MM.1S (cell line): ENCODE measurements around the gene WHAMM.
"Not testable (repeated sequence)": the region's sequence is repeated elsewhere in the genome, so short reads cannot be mapped to it uniquely, and the experiment has no call there.

Source experiments
- DNase-seq: peaks from one replicate; pipeline ENCODE4 v3.0.0-alpha.2; 2015
- H2AFZ ChIP-seq: fragments of 300-600 bp; sonication (generic); 2 replicates; pipeline ENCODE4 v1.6.0; 2016; ENCODE audit warnings: antibody characterized with exemption, low read length
- H3F3A ChIP-seq: fragments of 300-600 bp; sonication (generic); 2 replicates; pipeline ENCODE4 v1.6.1; 2016; ENCODE audit warnings: mild to moderate bottlenecking, antibody characterized with exemption, low read length, moderate library complexity, mixed read lengths; ENCODE audit not compliant: insufficient read depth
- H3K27ac ChIP-seq: fragments of 300-600 bp; sonication (generic); 2 replicates; pipeline ENCODE4 v1.5.1; 2016; ENCODE audit warnings: mild to moderate bottlenecking, low read length
- H3K27me3 ChIP-seq: fragments of 300-600 bp; sonication (generic); replicated peaks from 2 replicates; pipeline ENCODE4 v1.6.0; 2016; ENCODE audit warnings: low read length; ENCODE audit not compliant: insufficient read depth
- H3K36me3 ChIP-seq: fragments of 300-600 bp; sonication (generic); replicated peaks from 2 replicates; pipeline ENCODE4 v1.6.1; 2016; ENCODE audit warnings: mild to moderate bottlenecking, low read length, mixed read lengths; ENCODE audit not compliant: insufficient read depth
- H3K4me1 ChIP-seq: fragments of 300-600 bp; sonication (generic); 2 replicates; pipeline ENCODE4 v1.6.1; 2016; ENCODE audit warnings: low read length, mixed read lengths
- H3K4me2 ChIP-seq: fragments of 300-600 bp; sonication (generic); 2 replicates; pipeline ENCODE4 v1.6.0; 2016; ENCODE audit warnings: low read depth, low read length
- H3K4me3 ChIP-seq: fragments of 300-600 bp; sonication (generic); 2 replicates; pipeline ENCODE4 v1.5.1; 2016; ENCODE audit warnings: low read length, mixed read lengths
- H3K79me2 ChIP-seq: fragments of 300-600 bp; sonication (generic); 2 replicates; pipeline ENCODE4 v1.6.1; 2016; ENCODE audit warnings: mixed run types, low read length, mixed read lengths
- H3K9ac ChIP-seq: fragments of 300-600 bp; sonication (generic); 2 replicates; pipeline ENCODE4 v1.6.1; 2016; ENCODE audit warnings: low read length, mixed read lengths
- H3K9me2 ChIP-seq: fragments of 300-600 bp; sonication (generic); replicated peaks from 2 replicates; pipeline ENCODE4 v1.6.1; 2016; ENCODE audit warnings: mild to moderate bottlenecking, low read length, mixed read lengths; ENCODE audit not compliant: insufficient read depth
- H3K9me3 ChIP-seq: fragments of 300-600 bp; sonication (generic); replicated peaks from 2 replicates; pipeline ENCODE4 v1.6.1; 2016; ENCODE audit warnings: mild to moderate bottlenecking, low read length, mixed read lengths; ENCODE audit not compliant: insufficient read depth
- H4K20me1 ChIP-seq: fragments of 300-600 bp; sonication (generic); 2 replicates; pipeline ENCODE4 v1.6.1; 2016; ENCODE audit warnings: mild to moderate bottlenecking, low read length, moderate library complexity, mixed read lengths; ENCODE audit not compliant: insufficient read depth
- CTCF ChIP-seq: fragments of 300-600 bp; sonication (generic); IDR thresholded peaks from 2 replicates; pipeline ENCODE4 v1.5.1; 2016; ENCODE audit warnings: antibody characterized with exemption, low read length, mixed read lengths
- EZH2 ChIP-seq: fragments of 300-600 bp; sonication (generic); optimal IDR thresholded peaks from 2 replicates; pipeline ENCODE3; 2017; ENCODE audit warnings: low read depth, mild to moderate bottlenecking, antibody characterized with exemption, low read length, mixed read lengths
- EZH2phosphoT487 ChIP-seq: fragments of 300-600 bp; sonication (generic); IDR thresholded peaks from 2 replicates; pipeline ENCODE4 v1.6.1; 2018; ENCODE audit warnings: antibody characterized with exemption, low read length

Gene WHAMM

GRCh38 chr15:82764740-82765139, 44.7 kb upstream of the WHAMM start:
- Histone ChIP-seq H3K4me1 (no peaks in the 10 kb centered on the region), H3K9me2 (no peaks in the 10 kb centered on the region), H3K9ac (no peak overlapping the region), H3K27me3 (no peaks in the 10 kb centered on the region), H3K79me2 (0 out of 2 replicates have a peak, but pooled peaks cover 7% of the 10 kb centered on the region), H2AFZ (no peak overlapping the region), H3K4me3 (no peak overlapping the region), H3K9me3 (no peaks in the 10 kb centered on the region), H3K36me3 (no peaks in the 10 kb centered on the region; the same call in 1 of the 2 replicates), H3F3A (no peaks in the 10 kb centered on the region), H3K27ac (no peak overlapping the region), H4K20me1 (no peaks in the 10 kb centered on the region), H3K4me2 (no peak overlapping the region)
- TF ChIP-seq EZH2 (no peak), CTCF (no peak), EZH2phosphoT487 (no peak)
- DNase-seq: no peak

DNA sequence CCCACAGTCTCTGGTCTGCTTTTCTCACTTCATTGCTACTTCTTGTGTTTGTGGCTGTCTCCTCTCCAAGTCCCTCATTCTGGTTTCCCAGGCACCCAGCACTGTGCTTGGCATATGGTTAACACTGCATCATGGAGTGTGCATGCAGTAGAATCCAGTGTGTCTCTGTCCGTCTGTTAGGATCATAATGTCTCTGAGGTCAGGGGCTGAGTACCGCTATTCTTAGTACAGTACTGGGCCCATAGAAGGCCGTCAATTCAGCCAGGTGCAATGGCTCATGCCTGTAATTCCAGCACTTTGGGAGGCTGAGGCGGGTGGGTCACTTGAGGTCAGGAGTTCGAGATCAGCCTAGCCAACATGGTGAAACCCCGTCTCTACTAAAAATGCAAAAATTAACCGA, 43.2 kb upstream of the WHAMM start:
- H3K4me1 ChIP-seq, H3K27me3 ChIP-seq, H3K36me3 ChIP-seq, H3F3A ChIP-seq, H3K9ac ChIP-seq, H3K27ac ChIP-seq, H3K4me3 ChIP-seq, H2AFZ ChIP-seq, H4K20me1 ChIP-seq, H3K9me2 ChIP-seq, H3K79me2 ChIP-seq, DNase-seq, H3K9me3 ChIP-seq, H3K4me2 ChIP-seq: not testable (repeated sequence)

DNA sequence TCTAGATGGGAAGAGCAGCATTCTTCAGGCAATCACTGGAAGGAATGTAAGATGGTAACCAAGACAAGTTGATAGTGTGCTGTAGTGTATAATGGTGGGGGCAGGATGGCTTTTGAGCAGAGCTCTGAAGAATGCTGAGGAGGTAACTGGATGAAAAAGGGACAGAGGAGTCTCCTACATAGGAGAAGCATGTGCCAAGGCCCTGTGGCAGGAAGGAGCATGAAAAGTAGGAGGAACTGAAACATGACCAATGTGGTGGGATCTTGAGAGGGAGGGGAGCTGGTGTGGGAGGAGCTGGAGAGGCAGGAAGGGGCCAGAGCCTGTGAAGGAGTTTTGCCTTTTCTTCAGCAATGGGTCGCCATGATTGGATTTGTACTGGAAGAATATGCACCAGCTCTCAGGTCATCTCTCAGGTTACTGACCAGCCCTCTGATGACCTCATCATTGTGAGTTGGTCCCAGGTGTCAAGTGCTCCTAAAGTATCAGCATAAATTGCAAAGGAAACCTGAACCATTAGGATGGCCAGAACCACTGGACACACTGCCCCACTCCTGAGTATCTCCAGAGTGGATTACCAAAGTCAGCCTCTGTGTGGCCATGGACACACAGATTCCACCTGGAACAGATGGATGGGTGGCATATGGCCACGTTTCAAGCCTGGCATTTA, 42.1 kb upstream of the WHAMM start:
- H3K4me2 ChIP-seq: no peak overlapping the region
- no peaks in the 10 kb centered on the region for H3K9me2 ChIP-seq
- H3K9ac ChIP-seq: no peak overlapping the region
- H3K27ac ChIP-seq: no peak overlapping the region
- DNase-seq: no peak
- H3K9me3 ChIP-seq: no peaks in the 10 kb centered on the region
- no peaks in the 10 kb centered on the region for H4K20me1 ChIP-seq
- H3K27me3 ChIP-seq: no peaks in the 10 kb centered on the region
- H3K79me2 ChIP-seq: no peaks in the 10 kb centered on the region
- no peaks in the 10 kb centered on the region for H3F3A ChIP-seq
- no peaks in the 10 kb centered on the region; the same call in 1 of the 2 replicates for H3K36me3 ChIP-seq
- TF ChIP-seq CTCF (no peak), EZH2phosphoT487 (no peak), EZH2 (no peak)
- no peaks in the 10 kb centered on the region for H3K4me1 ChIP-seq
- H3K4me3 ChIP-seq: no peak overlapping the region
- H2AFZ ChIP-seq: no peak overlapping the region

DNA sequence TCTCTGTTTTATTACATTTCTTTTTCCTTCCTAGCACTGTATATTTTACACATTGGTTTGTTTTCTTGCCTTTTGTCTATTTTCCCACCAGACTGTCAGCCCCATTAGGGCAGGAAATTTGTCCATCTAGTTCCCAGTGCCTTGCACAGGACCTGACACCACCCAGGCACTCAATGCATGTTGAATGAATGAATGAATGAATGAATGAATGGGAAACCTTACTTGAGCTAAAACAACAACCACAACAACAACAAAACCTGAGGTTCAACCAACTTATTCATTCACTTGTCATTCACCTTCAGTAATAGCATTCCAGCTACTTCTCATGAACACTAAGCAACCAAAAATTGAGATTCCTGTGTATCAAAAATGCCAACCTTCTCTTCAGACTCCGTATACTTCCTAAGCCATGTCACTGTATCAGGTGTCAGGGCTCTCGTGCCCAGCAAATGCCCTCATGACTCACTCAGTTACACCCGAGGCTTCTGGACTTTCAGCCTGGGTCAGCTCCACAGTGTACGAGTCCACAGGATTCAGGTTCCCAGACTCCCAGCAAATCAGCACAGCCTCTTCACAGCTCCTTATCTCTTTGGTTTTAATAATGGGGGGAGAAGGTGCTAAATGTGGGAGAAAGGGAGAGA, 40.9 kb upstream of the WHAMM start:
- H3K27me3 ChIP-seq: no peaks in the 10 kb centered on the region
- no peak overlapping the region for H3K27ac ChIP-seq
- H3K9me2 ChIP-seq: no peaks in the 10 kb centered on the region
- no peaks in the 10 kb centered on the region for H4K20me1 ChIP-seq
- H3F3A ChIP-seq: no peaks in the 10 kb centered on the region
- H3K4me1 ChIP-seq: no peaks in the 10 kb centered on the region
- no peak overlapping the region for H3K4me2 ChIP-seq
- H3K36me3 ChIP-seq: no peaks in the 10 kb centered on the region
- H3K4me3 ChIP-seq: no peak overlapping the region
- no peak overlapping the region for H2AFZ ChIP-seq
- no peaks in the 10 kb centered on the region for H3K79me2 ChIP-seq
- no peak for DNase-seq
- no peaks in the 10 kb centered on the region for H3K9me3 ChIP-seq
- TF ChIP-seq EZH2phosphoT487 (no peak), CTCF (no peak), EZH2 (no peak)
- no peak overlapping the region for H3K9ac ChIP-seq
